Activated CD8-positive, alpha-beta T cell treated with anti-CD3 and anti-CD28 coated beads for 36 hours (primary cell): Measurements from ENCODE around the gene LGALS9C. TPM values are rescaled to one million over a fixed set of nuclear protein-coding genes. Genes with fewer than 3 reads are reported as not detected.
"Not testable (repeated sequence)": the region's sequence is repeated elsewhere in the genome, so short reads cannot be mapped to it uniquely, and the experiment has no call there.

Experiments used
- ATAC-seq: fragments of 200-7000 bp; cut with Tn5 transposase; one replicate; pipeline ENCODE4 v1.10.0; 2021; ENCODE audit warnings: mild to moderate bottlenecking, moderate library complexity
- CTCF ChIA-PET: fragments of 350-600 bp; sonication (Branson Sonifier 250); formaldehyde crosslinking; loops from one replicate; lab custom pipeline; 2021; ENCODE audit warnings: antibody characterized with exemption; lab: Charles Lee
- POLR2A ChIA-PET: fragments of 350-600 bp; sonication (Branson Sonifier 250); formaldehyde crosslinking; loops from one replicate; lab custom pipeline; 2021; ENCODE audit warnings: antibody characterized with exemption; lab: Charles Lee
- DNase-seq: peaks from one replicate; pipeline ENCODE4 v3.0.0-alpha.2; 2020
- H3K27ac Mint-ChIP-seq: one replicate; pipeline ENCODE4 v1.8.0; 2021; ENCODE audit warnings: mild to moderate bottlenecking, mixed read lengths
- H3K27me3 Mint-ChIP-seq: one replicate; pipeline ENCODE4 v1.8.0; 2021; ENCODE audit warnings: mixed read lengths
- H3K36me3 Mint-ChIP-seq: one replicate; pipeline ENCODE4 v1.8.0; 2021; ENCODE audit warnings: low read depth, mixed read lengths
- H3K4me1 Mint-ChIP-seq: one replicate; pipeline ENCODE4 v1.8.0; 2021; ENCODE audit warnings: low read depth, mixed read lengths
- H3K4me3 Mint-ChIP-seq: one replicate; pipeline ENCODE4 v1.8.0; 2021; ENCODE audit warnings: mild to moderate bottlenecking, moderate library complexity, mixed read lengths
- H3K9me3 Mint-ChIP-seq: one replicate; pipeline ENCODE4 v1.8.0; 2021; ENCODE audit warnings: mixed read lengths
- intact Hi-C: fragments of 100-400 bp; cut with micrococcal nuclease; formaldehyde crosslinking; loops from one replicate; pipeline ENCODE4 v1.10.0; 2022
- total RNA-seq, 2 experiments: library from RNA; stranded (reverse); gene quantifications; one replicate each; pipeline ENCODE4 v1.2.3, GENCODE V29; 2021

LGALS9C gene
- total RNA-seq, 2 experiments from 2014 or later, result not detected

DNA sequence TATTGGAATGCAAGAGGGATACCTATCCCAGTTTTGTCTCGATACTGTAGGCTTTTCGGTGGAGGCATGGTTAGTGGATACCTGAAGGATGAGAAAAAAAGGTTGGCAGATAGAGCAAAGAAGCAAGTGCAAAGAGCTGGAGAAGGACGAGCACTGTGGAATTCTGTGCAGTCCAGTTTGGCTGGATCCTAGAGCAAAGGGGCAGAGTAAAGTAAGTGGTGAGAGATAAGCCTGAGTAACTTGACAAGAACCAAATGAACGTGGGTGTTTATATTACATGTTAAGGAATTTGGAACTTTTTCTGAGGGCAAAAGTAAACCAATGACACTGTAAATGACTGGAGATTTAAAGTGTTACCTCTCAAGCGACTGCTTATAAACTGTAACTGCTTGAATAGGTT, 66.3 kb downstream of the LGALS9C start:
- POLR2A ChIA-PET, result not testable (repeated sequence)

More for the DNA sequence above, 66.3 kb downstream of the LGALS9C start:
- H3K36me3 Mint-ChIP-seq, H3K4me3 Mint-ChIP-seq, DNase-seq, intact Hi-C loops, CTCF ChIA-PET, H3K9me3 Mint-ChIP-seq, H3K27me3 Mint-ChIP-seq, ATAC-seq, H3K27ac Mint-ChIP-seq, H3K4me1 Mint-ChIP-seq: not testable (repeated sequence)

Other genes starting within 250 kb of the LGALS9C start
- 100 to 1,000 TPM; 276 to 281 TPM for gene FLII, start 218.1 kb upstream of the LGALS9C start, total RNA-seq
- gene MIEF2, start 216.1 kb upstream of the LGALS9C start, total RNA-seq, result 1 to 10 TPM; 5.5 to 6.2 TPM
- gene TOP3A, start 161.8 kb upstream of the LGALS9C start, total RNA-seq, result 10 to 100 TPM; 61.8 to 65.7 TPM
- 10 to 100 TPM; 12.9 to 13.7 TPM for gene SMCR8, start 161.5 kb upstream of the LGALS9C start, total RNA-seq
- 10 to 100 TPM; 45.1 to 49.6 TPM for gene SHMT1, start 113.2 kb upstream of the LGALS9C start, total RNA-seq
- not detected for gene EVPLL, start 99.0 kb upstream of the LGALS9C start, total RNA-seq
- not detected for gene TBC1D28, start 167.6 kb downstream of the LGALS9C start, total RNA-seq
- gene FOXO3B, start 205.5 kb downstream of the LGALS9C start, total RNA-seq, result 1 to 10 TPM; 7.2 to 7.5 TPM